ENCODE data around the gene HAP1. TPM values are rescaled to one million over a fixed set of nuclear protein-coding genes. Genes with fewer than 3 reads are reported as not detected.
A peak's percentile ranks its signal among the peaks of the same experiment; 100 is the strongest.

The HAP1 gene
- total RNA-seq, 1 donor from 2014 or later: 0.45 TPM

- H3K27ac Mint-ChIP-seq: no peak overlapping the region
- H3K4me1 Mint-ChIP-seq: peaks cover 23% of the 10 kb centered on the region
- no peak overlapping the region for H3K4me3 Mint-ChIP-seq
- no peaks in the 10 kb centered on the region for H3K27me3 Mint-ChIP-seq (ENCODE audit: low read depth)
- peaks cover 9% of the 10 kb centered on the region for H3K9me3 Mint-ChIP-seq
- no peak for TF ChIP-seq CTCF (IDR thresholded peaks at IDR 0.05; ENCODE audit: unreplicated experiment)
- H3K36me3 Mint-ChIP-seq: no peaks in the 10 kb centered on the region
- no peak for DNase-seq (ENCODE audit: low spot score in 2 of 2, unreplicated experiment in 2 of 2)
Measured at GRCh38 chr17:41681776-41682175, 52.7 kb downstream of the HAP1 start.

GRCh38 chr17:41680426-41681040, 53.9 kb downstream of the HAP1 start:
- Mint-ChIP-seq H3K9me3 (peaks cover 6% of the 10 kb centered on the region), H3K4me3 (no peak overlapping the region), H3K36me3 (no peaks in the 10 kb centered on the region), H3K4me1 (peaks cover 34% of the 10 kb centered on the region), H3K27ac (no peak overlapping the region), H3K27me3 (ENCODE audit: low read depth) (no peaks in the 10 kb centered on the region)
- no peak for DNase-seq (ENCODE audit: low spot score in 2 of 2, unreplicated experiment in 2 of 2)
- TF ChIP-seq CTCF (IDR thresholded peaks at IDR 0.05; ENCODE audit: unreplicated experiment): no peak

- Mint-ChIP-seq H3K4me3 (no peak overlapping the region), H3K27me3 (ENCODE audit: low read depth) (no peaks in the 10 kb centered on the region), H3K4me1 (peaks cover 34% of the 10 kb centered on the region), H3K9me3 (peaks cover 6% of the 10 kb centered on the region), H3K36me3 (no peaks in the 10 kb centered on the region), H3K27ac (no peak overlapping the region)
- DNase-seq (ENCODE audit: low spot score in 2 of 2, unreplicated experiment in 2 of 2): no peak
- TF ChIP-seq CTCF (IDR thresholded peaks at IDR 0.05; ENCODE audit: unreplicated experiment): no peak
Measured at GRCh38 chr17:41679740-41680425, 54.6 kb downstream of the HAP1 start.

GRCh38 chr17:41678907-41679739, 55.3 kb downstream of the HAP1 start:
- Mint-ChIP-seq H3K27ac (peak overlapping the region; percentile 54), H3K27me3 (ENCODE audit: low read depth) (no peaks in the 10 kb centered on the region), H3K4me1 (peaks cover 32% of the 10 kb centered on the region), H3K4me3 (no peak overlapping the region), H3K36me3 (no peaks in the 10 kb centered on the region), H3K9me3 (peaks cover 6% of the 10 kb centered on the region)
- TF ChIP-seq CTCF (IDR thresholded peaks at IDR 0.05; ENCODE audit: unreplicated experiment): no peak
- DNase-seq (ENCODE audit: low spot score in 2 of 2, unreplicated experiment in 2 of 2): no peak

- H3K4me1 Mint-ChIP-seq: peaks cover 26% of the 10 kb centered on the region
- DNase-seq (ENCODE audit: low spot score in 2 of 2, unreplicated experiment in 2 of 2): no peak
- H3K9me3 Mint-ChIP-seq: peaks cover 6% of the 10 kb centered on the region
- no peaks in the 10 kb centered on the region for H3K27me3 Mint-ChIP-seq (ENCODE audit: low read depth)
- peak overlapping the region; percentile 54 for H3K27ac Mint-ChIP-seq
- no peak overlapping the region for H3K4me3 Mint-ChIP-seq
- H3K36me3 Mint-ChIP-seq: no peaks in the 10 kb centered on the region
- no peak for TF ChIP-seq CTCF (IDR thresholded peaks at IDR 0.05; ENCODE audit: unreplicated experiment)
Measured at GRCh38 chr17:41678411-41678906, 56.0 kb downstream of the HAP1 start.
